K562 (cell line): ENCODE data around the gene TRA2B. TPM values are rescaled to one million over a fixed set of nuclear protein-coding genes. Genes with fewer than 3 reads are reported as not detected.

Experiments
- ATAC-seq: fragments of 200-7000 bp; cut with Tn5 transposase; 3 replicates; pipeline ENCODE4 v1.9.1; 2020; ENCODE audit warnings: moderate library complexity
- BruUV-seq: library from RNA; stranded (reverse); fragments of 400-500 nt; replicated peaks from 2 replicates; lab custom pipeline; 2021; lab: Mats Ljungman, UMichigan
- CTCF ChIA-PET: fragments of 300-600 bp; formaldehyde crosslinking; extraction: SDS; loops from one replicate; lab custom pipeline; 2021; ENCODE audit warnings: low intra/inter-chr PET ratio; lab: Yijun Ruan, JAX
- POLR2A ChIA-PET: fragments of 300-600, 350-650 bp; sonication (Branson Sonifier 250); formaldehyde crosslinking; extraction: SDS; loops from one replicate; lab custom pipeline; 2021; ENCODE audit warnings: antibody characterized with exemption, inconsistent platforms; lab: Yijun Ruan, JAX
- DNase-seq, 4 experiments: peaks; one replicate each; pipeline versions ENCODE4 v3.0.0 to v3.0.0-alpha.2; 2011 to 2018; ENCODE audit warnings: low spot score in 3 of 4, mixed read lengths in 3 of 4; ENCODE audit errors: extremely low read depth in 1 of 4
- FAIRE-seq: peaks from 2 replicates; lab custom pipeline; 2011; peaks lifted over from hg19 to GRCh38; lab: Jason Lieb, UNC
- H2AFZ ChIP-seq: 2 replicates; pipeline ENCODE4 v1.6.0; 2011; ENCODE audit warnings: low read depth, low read length, control low read depth, inconsistent platforms
- H3K27ac ChIP-seq: fragments of 200-600 bp; 3 replicates; pipeline ENCODE4 v1.8.0; 2011; ENCODE audit warnings: low read depth, mild to moderate bottlenecking, control low read depth, inconsistent platforms, low read length, moderate library complexity, mixed read lengths; ENCODE audit errors: extremely low read depth
- H3K27me3 ChIP-seq, 2 experiments: fragments of 300-600 bp in 1 of 2; 2 replicates in 1 of 2; 3 replicates in 1 of 2; pipeline versions ENCODE4 v1.6.0 to v1.8.0; 2011; ENCODE audit warnings: inconsistent platforms in 2 of 2, low read length in 2 of 2, mild to moderate bottlenecking in 1 of 2, mixed read lengths in 1 of 2, moderate library complexity in 1 of 2; ENCODE audit not compliant: control insufficient read depth in 2 of 2, insufficient read depth in 2 of 2
- H3K36me3 ChIP-seq: fragments of 300-600 bp; 3 replicates; pipeline ENCODE4 v1.8.0; 2011; ENCODE audit warnings: mild to moderate bottlenecking, low read length, inconsistent platforms; ENCODE audit not compliant: control insufficient read depth, insufficient read depth
- H3K4me1 ChIP-seq, 2 experiments: fragments of 200-600 bp in 1 of 2; replicated peaks in 1 of 2; 2 replicates in 1 of 2; 3 replicates in 1 of 2; pipeline versions ENCODE4 v1.5.1 to v1.8.0; 2011; ENCODE audit warnings: inconsistent platforms in 2 of 2, low read length in 2 of 2, mild to moderate bottlenecking in 1 of 2, mixed read lengths in 1 of 2, moderate library complexity in 1 of 2; ENCODE audit not compliant: control insufficient read depth in 2 of 2, insufficient read depth in 2 of 2
- H3K4me2 ChIP-seq: 2 replicates; pipeline ENCODE4 v1.6.1; 2011; ENCODE audit warnings: low read length, control low read depth, inconsistent platforms, mixed read lengths; ENCODE audit not compliant: insufficient read depth
- H3K4me3 ChIP-seq: fragments of 200-600 bp; sonication (generic), shearing (Covaris generic); 2 replicates; pipeline ENCODE4 v1.5.1; 2016; ENCODE audit warnings: control low read depth, inconsistent platforms
- H3K79me2 ChIP-seq: fragments of 200-600 bp; 3 replicates; pipeline ENCODE4 v1.8.0; 2011; ENCODE audit warnings: low read length, inconsistent platforms; ENCODE audit not compliant: control insufficient read depth, insufficient read depth
- H3K9ac ChIP-seq, 2 experiments: 2 replicates each; pipeline versions ENCODE4 v1.6.0 to v1.6.1; 2011; ENCODE audit warnings: low read depth in 2 of 2, low read length in 2 of 2, control low read depth in 1 of 2, inconsistent platforms in 1 of 2, mild to moderate bottlenecking in 1 of 2, mixed read lengths in 1 of 2; ENCODE audit not compliant: insufficient read depth in 1 of 2
- H3K9me1 ChIP-seq: one replicate; pipeline ENCODE4 v1.6.0; 2011; ENCODE audit warnings: inconsistent platforms, mild to moderate bottlenecking, low read length, moderate library complexity; ENCODE audit not compliant: control insufficient read depth, insufficient read depth
- H3K9me3 ChIP-seq: replicated peaks from 2 replicates; pipeline ENCODE4 v1.5.1; 2011; ENCODE audit warnings: low read depth, low read length, inconsistent platforms; ENCODE audit not compliant: control insufficient read depth, insufficient read depth
- H4K20me1 ChIP-seq: replicated peaks from 2 replicates; pipeline ENCODE4 v1.6.1; 2011; ENCODE audit warnings: low read length, inconsistent platforms, mixed read lengths; ENCODE audit not compliant: control insufficient read depth, insufficient read depth
- MEIS2 ChIP-seq: fragments of 450-650 bp; IDR thresholded peaks from 2 replicates; pipeline ENCODE4 v1.6.1; 2014; ENCODE audit warnings: mild to moderate bottlenecking; ENCODE audit not compliant: partially characterized antibody
- PBX2 ChIP-seq, 2 experiments: IDR thresholded peaks in 1 of 2; conservative IDR thresholded peaks in 1 of 2; 2 replicates each; pipeline ENCODE4 v1.6.1; 2016; ENCODE audit warnings: low read depth in 2 of 2, mild to moderate bottlenecking in 1 of 2, missing compliant biosample characterization in 1 of 2, missing genetic modification characterization in 1 of 2, moderate library complexity in 1 of 2
- TSC22D4 ChIP-seq: fragments of 450-650 bp; IDR thresholded peaks from 2 replicates; pipeline ENCODE4 v1.6.1; 2016; ENCODE audit warnings: missing genetic modification characterization, missing biosample characterization, control low read depth
- ZFP1 ChIP-seq: fragments of 450-650 bp; formaldehyde crosslinking; IDR thresholded peaks from 2 replicates; pipeline ENCODE4 v1.4.0; 2020; ENCODE audit warnings: mild to moderate bottlenecking, mixed read lengths
- ZFP91 ChIP-seq: sonication (generic); formaldehyde crosslinking; IDR thresholded peaks from 2 replicates; pipeline ENCODE4 v1.8.0; 2022; ENCODE audit warnings: mild to moderate bottlenecking, missing genetic modification reagents
- WGBS: fragments of 100-300 bp; shearing (Covaris generic); methylation state at CpG from one replicate; pipeline ENCODE4 v1.1.6; 2016; ENCODE audit warnings: low coverage, mixed read lengths; ENCODE audit not compliant: insufficient coverage; ENCODE audit errors: missing lambda C conversion rate; 5-methylcytosine and 5-hydroxymethylcytosine counted together
- in situ Hi-C: fragments of 300-500 bp; cut with MboI; formaldehyde crosslinking; loops from 4 replicates; pipeline ENCODE4 v1.15.0; 2018; ENCODE audit warnings: inconsistent platforms, mixed read lengths
- intact Hi-C: fragments of 100-400 bp; cut with micrococcal nuclease; formaldehyde crosslinking; loops from 2 replicates; pipeline ENCODE4 v1.14.2; 2022
- polyA plus RNA-seq, 8 experiments: library from polyadenylated mRNA; depleted of rRNA in 4 of 8; stranded (reverse) in 5 of 8; unstranded in 3 of 8; fragments of >200 nt; fragmentation: Nextera tagmentation in 2 of 8; fragmentation: Illumina TruSeq in 1 of 8; extraction: Ambion mirVana in 2 of 8; extraction: Trizol in 1 of 8; gene quantifications; 2 replicates each; pipeline versions ENCODE4 v1.2.1 to v1.2.3, GENCODE V29; 2011 to 2014; ENCODE audit warnings: inconsistent platforms in 1 of 8, missing spikeins in 1 of 8
- total RNA-seq, 7 experiments: library from RNA; depleted of rRNA in 6 of 7; stranded (reverse); fragments of >200 nt in 6 of 7; fragmentation: Illumina TruSeq in 2 of 7; extraction: Trizol in 2 of 7; gene quantifications; 2 replicates each; pipeline versions ENCODE4 v1.2.1 to v1.2.3, GENCODE V29; 2011 to 2021; ENCODE audit warnings: low replicate concordance in 1 of 7

The TRA2B gene
- total and polyA plus RNA-seq, 9 of the 15 experiments (the other 6 are each of a cell fraction or from before 2014, with no cell fraction given) = 105 to 411 (median 278) TPM

GRCh38 chr3:185878920-185879319 is 58.9 kb downstream of the TRA2B start:
- Histone ChIP-seq H3K4me3 (no peak overlapping the region), H3K9me1 (no peaks in the 10 kb centered on the region), H3K27ac (no peak overlapping the region), H3K9me3 (no peaks in the 10 kb centered on the region), H3K36me3 (no peaks in the 10 kb centered on the region), H3K79me2 (no peaks in the 10 kb centered on the region), H3K4me2 (no peak overlapping the region), H2AFZ (no peak overlapping the region), H3K9ac (peak overlapping the region in 1 of 2 experiments; percentile 75; a peak in 2 of 4 replicates), H3K4me1 (no peaks in the 10 kb centered on the region; a peak in 2 of 5 replicates), H3K27me3 (no peaks in the 10 kb centered on the region; a peak in 1 of 5 replicates), H4K20me1 (no peaks in the 10 kb centered on the region)
- ChIA-PET CTCF (no interaction called here), POLR2A (no interaction called here)
- peak; percentile 39 for TF ChIP-seq MEIS2
- no peak for TF ChIP-seq ZFP1 (CRISPR knock-in tag)
- TF ChIP-seq TSC22D4 (tag) = no peak
- TF ChIP-seq ZFP91 = peak; percentile 61; the same call in 1 of the 2 replicates
- no peak for TF ChIP-seq PBX2 (CRISPR knock-in tag; IDR thresholded peaks at IDR 0.05; ENCODE audit: low read depth)
- 0 out of 2 replicates have a peak, but pooled peaks have one; percentile 13 for TF ChIP-seq PBX2 (tag; conservative IDR thresholded peaks at IDR 0.05; ENCODE audit: low read depth)
- intact Hi-C loops (no loop called here), in situ Hi-C loops (no loop called here)
- no TSS peak for BruUV-seq
- FAIRE-seq (no peak), DNase-seq (no peak), ATAC-seq (peak; percentile 41)
- 22% methylated on average over 4 of the region's 5 CpGs for WGBS
